GM12891 (cell line): ENCODE results near the gene MGLL.

Experiments used
- POLR2A ChIP-seq: IDR thresholded peaks from 2 replicates; pipeline ENCODE4 v1.6.1; 2011; ENCODE audit warnings: low read depth, low read length, control low read depth
- POLR2AphosphoS5 ChIP-seq: IDR thresholded peaks from 2 replicates; pipeline ENCODE4 v1.6.1; 2011; ENCODE audit warnings: low read depth, low read length, control low read depth
- TAF1 ChIP-seq: IDR thresholded peaks from 2 replicates; pipeline ENCODE4 v1.6.1; 2011; ENCODE audit warnings: low read depth, low read length, control low read depth

DNA sequence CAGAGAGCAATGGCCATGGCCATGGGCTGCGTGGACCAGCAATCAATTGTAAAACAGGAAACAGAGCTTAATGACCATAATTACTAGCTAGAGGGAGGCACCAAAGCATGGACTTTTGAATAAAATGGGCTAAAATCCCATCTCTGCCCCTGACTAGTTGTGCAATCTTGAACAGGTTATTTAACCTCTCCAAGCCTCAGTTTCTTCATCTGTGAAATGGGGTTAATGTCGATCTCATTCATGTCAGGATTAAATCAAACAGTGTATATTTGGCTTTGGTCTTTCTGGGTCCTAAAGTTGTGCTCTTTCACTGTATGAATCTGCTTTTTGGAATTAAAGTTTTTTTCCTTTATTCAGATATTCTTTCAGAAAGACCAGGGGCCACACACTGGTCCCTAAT lies 113.5 kb downstream of the MGLL start:
- TF ChIP-seq POLR2A (no peak), POLR2AphosphoS5 (no peak), TAF1 (no peak)
